ENCODE results near the gene ELAC1. TPM values are rescaled to one million over a fixed set of nuclear protein-coding genes. Genes with fewer than 3 reads are reported as not detected.

The ELAC1 gene
- 3.2 and 4.7 TPM in 2 replicates for total RNA-seq

GRCh38 chr18:50967714-50968661 lies at the start of gene ELAC1:
Gene ELAC1, plus strand, starts transcription at chr18:50968040. Its CDS starts 6,365 bp downstream, at chr18:50974405.

GRCh38 chr18:51029694-51030536 lies 62.1 kb downstream of the ELAC1 start, which contains the start of gene SMAD4:
Gene SMAD4, plus strand, starts transcription at chr18:51030213. Its CDS starts 16,834 bp downstream, at chr18:51047047.

Other genes starting within 250 kb of the ELAC1 start
- 0.16 TPM in 1 of 2 replicates, not detected in the other for gene MRO, start 148.0 kb upstream of the ELAC1 start, total RNA-seq
- gene ME2, start 88.9 kb upstream of the ELAC1 start, total RNA-seq = 29.0 and 55.8 TPM in 2 replicates
- gene SMAD4, start 62.2 kb downstream of the ELAC1 start, total RNA-seq = 35.5 and 113 TPM in 2 replicates
- 26.1 and 45.4 TPM in 2 replicates for gene MEX3C, start 229.6 kb downstream of the ELAC1 start, total RNA-seq

Measured in bladder microvascular endothelial cell (primary cell).